H1 (cell line): ENCODE data around the gene FGF19.

Source experiments
- EP300 ChIP-seq, 2 experiments: IDR thresholded peaks; 1 replicate in 1 of 2; 2 replicates in 1 of 2; pipeline ENCODE4 v1.6.1; 2011 to 2012; ENCODE audit warnings: low read depth in 2 of 2, low read length in 2 of 2, mild to moderate bottlenecking in 2 of 2, borderline replicate concordance in 1 of 2, inconsistent platforms in 1 of 2, moderate library complexity in 1 of 2
- EZH2 ChIP-seq: fragments of 200-600 bp; sonication (generic); IDR thresholded peaks from 2 replicates; pipeline ENCODE4 v1.7.1; 2012; ENCODE audit warnings: low read depth, mild to moderate bottlenecking, moderate library complexity, low read length, inconsistent platforms; ENCODE audit not compliant: severe bottlenecking
- KDM1A ChIP-seq: fragments of 200-600, 300-600 bp; sonication (generic); IDR thresholded peaks from 2 replicates; pipeline ENCODE4 v1.7.1; 2016; ENCODE audit warnings: mild to moderate bottlenecking, low read length, borderline replicate concordance
- MAFK ChIP-seq: IDR thresholded peaks from 2 replicates; pipeline ENCODE4 v1.6.1; 2012; ENCODE audit warnings: low read depth, mild to moderate bottlenecking, improper control_type of control experiment, low read length
- PHF8 ChIP-seq: fragments of 200-600 bp; sonication (generic); conservative IDR thresholded peaks from 2 replicates; pipeline ENCODE4 v1.7.1; 2012; ENCODE audit warnings: low read depth, mild to moderate bottlenecking, inconsistent platforms, low read length, moderate library complexity
- POLR2A ChIP-seq, 2 experiments: IDR thresholded peaks; 1 replicate in 1 of 2; 2 replicates in 1 of 2; pipeline ENCODE4 v1.6.1; 2011; ENCODE audit warnings: low read depth in 2 of 2, low read length in 2 of 2, mild to moderate bottlenecking in 2 of 2; ENCODE audit errors: control extremely low read depth in 1 of 2
- RFX5 ChIP-seq: IDR thresholded peaks from 2 replicates; pipeline ENCODE4 v1.6.1; 2011; ENCODE audit warnings: low read depth, low read length, improper control_type of control experiment, borderline replicate concordance
- RNF2 ChIP-seq: fragments of 200-900, 300-1000 bp; sonication (generic); IDR thresholded peaks from 2 replicates; pipeline ENCODE4 v1.7.1; 2016; ENCODE audit warnings: borderline replicate concordance, low read depth, mild to moderate bottlenecking, antibody characterized with exemption, low read length; ENCODE audit not compliant: poor library complexity, severe bottlenecking; ENCODE audit errors: missing control alignments
- TCF12 ChIP-seq: IDR thresholded peaks from 2 replicates; pipeline ENCODE4 v1.6.1; 2011; ENCODE audit warnings: low read depth, mild to moderate bottlenecking, low read length
- YY1 ChIP-seq: IDR thresholded peaks from 2 replicates; pipeline ENCODE4 v1.6.1; 2011; ENCODE audit warnings: low read depth, mild to moderate bottlenecking, low read length
- TF ChIP-seq, protein P1 (sequence below), 3 experiments: IDR thresholded peaks; 1 replicate in 2 of 3; 2 replicates in 1 of 3; pipeline versions ENCODE4 v1.5.1 to v1.6.1; 2011; ENCODE audit warnings: low read length in 3 of 3, mild to moderate bottlenecking in 3 of 3, inconsistent platforms in 2 of 3, low read depth in 1 of 3, moderate library complexity in 1 of 3; ENCODE audit not compliant: insufficient read depth in 1 of 3; ENCODE audit errors: control extremely low read depth in 1 of 3

- TF ChIP-seq RNF2 (no peak), EZH2 (no peak), YY1 (no peak), TCF12 (no peak), PHF8 (no peak), RFX5 (no peak), EP300 (IDR thresholded peaks at IDR 0.05; ENCODE audit: borderline replicate concordance in 1 of 2, low read depth in 2 of 2, low read length in 2 of 2) (no peak), POLR2A (IDR thresholded peaks at IDR 0.05; ENCODE audit: control extremely low read depth in 1 of 2, low read depth in 2 of 2, low read length in 2 of 2) (no peak), MAFK (no peak), KDM1A (no peak)
- TF ChIP-seq, protein P1, sequence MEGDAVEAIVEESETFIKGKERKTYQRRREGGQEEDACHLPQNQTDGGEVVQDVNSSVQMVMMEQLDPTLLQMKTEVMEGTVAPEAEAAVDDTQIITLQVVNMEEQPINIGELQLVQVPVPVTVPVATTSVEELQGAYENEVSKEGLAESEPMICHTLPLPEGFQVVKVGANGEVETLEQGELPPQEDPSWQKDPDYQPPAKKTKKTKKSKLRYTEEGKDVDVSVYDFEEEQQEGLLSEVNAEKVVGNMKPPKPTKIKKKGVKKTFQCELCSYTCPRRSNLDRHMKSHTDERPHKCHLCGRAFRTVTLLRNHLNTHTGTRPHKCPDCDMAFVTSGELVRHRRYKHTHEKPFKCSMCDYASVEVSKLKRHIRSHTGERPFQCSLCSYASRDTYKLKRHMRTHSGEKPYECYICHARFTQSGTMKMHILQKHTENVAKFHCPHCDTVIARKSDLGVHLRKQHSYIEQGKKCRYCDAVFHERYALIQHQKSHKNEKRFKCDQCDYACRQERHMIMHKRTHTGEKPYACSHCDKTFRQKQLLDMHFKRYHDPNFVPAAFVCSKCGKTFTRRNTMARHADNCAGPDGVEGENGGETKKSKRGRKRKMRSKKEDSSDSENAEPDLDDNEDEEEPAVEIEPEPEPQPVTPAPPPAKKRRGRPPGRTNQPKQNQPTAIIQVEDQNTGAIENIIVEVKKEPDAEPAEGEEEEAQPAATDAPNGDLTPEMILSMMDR (IDR thresholded peaks at IDR 0.05; ENCODE audit: control extremely low read depth in 1 of 3, insufficient read depth in 1 of 3, low read depth in 1 of 3, low read length in 3 of 3), result no peak
Observed at GRCh38 chr11:69732910-69733309, 29.1 kb upstream of the FGF19 start.
